GM12878 (cell line): ENCODE data around the gene SPAST. TPM values are rescaled to one million over a fixed set of nuclear protein-coding genes. Genes with fewer than 3 reads are reported as not detected.

Experiments
- CREB1 ChIP-seq: IDR thresholded peaks from 2 replicates; pipeline ENCODE4 v1.6.1; 2012; ENCODE audit warnings: low read depth, mild to moderate bottlenecking, inconsistent platforms
- HDAC6 ChIP-seq: fragments of 200-600 bp; sonication (generic); IDR thresholded peaks from one replicate; pipeline ENCODE4 v1.8.0; 2017; ENCODE audit warnings: antibody characterized with exemption; ENCODE audit not compliant: unreplicated experiment
- LARP7 ChIP-seq: fragments of 450-650 bp; IDR thresholded peaks from 2 replicates; pipeline ENCODE4 v1.6.1; 2017; ENCODE audit warnings: mild to moderate bottlenecking
- PAX5 ChIP-seq: IDR thresholded peaks from 2 replicates; pipeline ENCODE4 v1.6.1; 2011; ENCODE audit warnings: low read depth, low read length, borderline replicate concordance
- PRDM15 ChIP-seq: fragments of 450-650 bp; formaldehyde crosslinking; IDR thresholded peaks from 2 replicates; pipeline ENCODE4 v1.4.0; 2020; ENCODE audit warnings: mild to moderate bottlenecking, moderate library complexity
- ZBTB4 ChIP-seq: fragments of 450-650 bp; formaldehyde crosslinking; IDR thresholded peaks from 2 replicates; pipeline ENCODE4 v1.4.0; 2022; ENCODE audit warnings: mild to moderate bottlenecking, moderate library complexity
- ZNF384 ChIP-seq: IDR thresholded peaks from 2 replicates; pipeline ENCODE4 v1.6.1; 2012; ENCODE audit warnings: low read depth, mild to moderate bottlenecking, low read length, improper control_type of control experiment, borderline replicate concordance
- polyA plus RNA-seq, 11 experiments: library from polyadenylated mRNA; depleted of rRNA in 4 of 11; unstranded in 6 of 11; stranded (reverse) in 5 of 11; fragments of >200 nt; fragmentation: Nextera tagmentation in 4 of 11; fragmentation: Illumina TruSeq in 1 of 11; extraction: Ambion mirVana in 4 of 11; extraction: Trizol in 1 of 11; gene quantifications; 1 replicate in 1 of 11; 2 replicates in 10 of 11; pipeline versions ENCODE4 v1.2.1 to v1.2.3, GENCODE V29; 2011 to 2016; ENCODE audit warnings: inconsistent platforms in 2 of 11, missing spikeins in 2 of 11, low read depth in 1 of 11
- total RNA-seq, 4 experiments: library from RNA; depleted of rRNA in 3 of 4; stranded (reverse); fragments of >200 nt in 3 of 4; fragmentation: Illumina TruSeq in 1 of 4; extraction: Trizol in 1 of 4; gene quantifications; 2 replicates each; pipeline versions ENCODE4 v1.2.1 to v1.2.3, GENCODE V29; 2013 to 2021

The SPAST gene
- total and polyA plus RNA-seq, 10 of the 15 experiments (the other 5 are each of a cell fraction or from before 2014, with no cell fraction given): 4.3 to 21.3 (median 10.0) TPM

- TF ChIP-seq PAX5 (no peak), CREB1 (no peak), HDAC6 (no peak), PRDM15 (CRISPR knock-in tag) (no peak), ZNF384 (no peak), ZBTB4 (CRISPR knock-in tag) (no peak), LARP7 (no peak)
Measured at GRCh38 chr2:32108111-32108510, 44.8 kb downstream of the SPAST start (continued).
